ENCODE data around the gene OR52I2.

The OR52I2 gene

DNA sequence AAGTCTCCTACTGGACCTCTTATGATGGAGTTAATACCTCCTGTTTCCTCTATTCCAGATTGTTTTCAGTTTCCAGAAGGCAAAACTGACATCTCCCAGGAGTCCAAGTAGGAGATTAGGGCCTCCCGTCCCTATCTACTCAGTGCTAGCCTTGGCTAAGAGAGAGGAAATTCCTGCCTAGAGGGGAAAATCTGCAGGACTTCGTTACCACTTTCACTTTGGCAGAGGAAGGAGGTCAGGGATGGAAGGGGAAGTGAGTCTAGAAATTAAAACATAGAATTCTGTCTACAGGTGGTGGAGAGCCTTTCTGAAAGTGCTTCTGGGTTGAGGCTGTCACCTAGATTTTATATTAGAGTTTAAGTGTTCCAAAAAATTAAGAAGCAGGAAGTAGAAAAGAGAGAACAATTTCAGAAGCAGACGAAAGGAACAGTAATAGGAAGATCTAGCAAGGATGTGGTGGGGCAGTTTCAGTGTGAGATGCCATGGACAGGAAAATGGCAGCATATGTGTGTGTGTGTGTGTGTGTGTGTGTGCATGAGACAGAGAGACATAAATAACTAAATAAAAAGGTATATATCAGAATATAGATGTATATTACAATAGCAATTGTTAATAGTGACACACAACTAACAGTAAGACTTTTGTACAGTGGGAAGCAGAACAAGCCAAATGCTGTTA lies 28.9 kb downstream of the OR52I2 start:
- no peak for DNase-seq

DNA sequence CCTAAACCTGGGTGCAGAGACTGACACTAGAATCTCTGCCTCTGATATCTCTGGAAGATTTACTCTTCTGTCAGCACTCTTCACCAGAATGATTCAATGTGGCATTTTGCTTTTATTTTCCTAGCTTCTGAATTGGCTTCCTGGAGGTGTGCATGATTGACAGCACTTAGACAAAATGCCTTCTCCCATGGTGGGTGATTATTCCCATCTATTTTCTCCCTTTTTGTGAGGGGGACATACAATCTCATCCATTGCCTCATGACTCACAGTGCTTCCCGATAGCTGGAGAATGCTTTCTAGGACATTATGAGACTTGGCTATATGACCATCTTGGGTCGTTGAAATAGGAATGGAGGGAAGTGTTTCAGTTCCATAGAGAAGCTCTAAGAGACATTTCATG lies 30.4 kb downstream of the OR52I2 start:
- DNase-seq, result no peak

DNA sequence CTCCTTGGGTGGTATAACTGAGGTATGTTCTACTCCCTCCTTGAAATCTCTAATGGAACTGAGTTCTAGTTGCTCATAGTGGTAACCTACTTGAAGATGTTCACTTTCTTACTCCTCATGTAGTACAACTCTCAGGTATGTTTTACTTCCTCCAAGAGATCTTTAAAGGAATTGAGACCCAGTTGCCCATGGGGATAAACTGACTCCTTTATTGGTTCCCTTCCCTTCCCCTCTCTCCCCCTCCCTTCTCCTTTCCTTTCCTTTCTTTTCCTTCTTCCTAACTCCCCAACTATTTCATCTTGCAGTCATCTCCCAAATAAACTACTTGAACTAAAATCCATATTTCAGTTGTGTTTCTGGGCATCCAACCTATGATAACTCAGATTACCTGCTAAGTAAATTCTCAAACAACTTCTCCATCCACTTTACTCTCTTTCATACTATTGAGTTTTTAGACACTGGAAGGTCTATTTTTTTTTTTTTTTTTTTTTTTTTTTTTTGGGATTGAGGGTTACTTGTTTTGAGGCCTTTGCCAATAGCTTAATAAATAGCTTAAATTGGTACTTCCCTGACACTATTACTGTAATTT lies 34.4 kb downstream of the OR52I2 start:
- DNase-seq, result no peak

DNA sequence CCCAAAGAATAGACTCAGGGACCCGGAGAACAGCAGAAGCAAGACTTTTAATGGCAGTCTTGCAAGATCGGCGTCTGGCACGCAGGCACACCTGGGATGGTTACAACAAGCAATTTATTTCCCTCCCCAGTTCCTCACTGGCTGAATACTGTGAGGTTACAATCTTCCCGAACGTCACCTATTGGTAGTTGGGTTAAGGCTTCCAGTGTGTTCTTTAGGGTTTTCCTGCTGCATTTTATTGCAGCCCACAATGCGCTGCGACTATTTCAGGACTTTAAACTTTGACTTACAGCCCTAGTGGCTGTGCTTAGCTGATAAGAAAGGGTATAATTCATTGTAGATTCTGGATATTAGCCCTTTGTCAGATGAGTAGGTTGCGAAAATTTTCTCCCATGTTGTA lies 38.0 kb downstream of the OR52I2 start:
- no peak for DNase-seq

DNA sequence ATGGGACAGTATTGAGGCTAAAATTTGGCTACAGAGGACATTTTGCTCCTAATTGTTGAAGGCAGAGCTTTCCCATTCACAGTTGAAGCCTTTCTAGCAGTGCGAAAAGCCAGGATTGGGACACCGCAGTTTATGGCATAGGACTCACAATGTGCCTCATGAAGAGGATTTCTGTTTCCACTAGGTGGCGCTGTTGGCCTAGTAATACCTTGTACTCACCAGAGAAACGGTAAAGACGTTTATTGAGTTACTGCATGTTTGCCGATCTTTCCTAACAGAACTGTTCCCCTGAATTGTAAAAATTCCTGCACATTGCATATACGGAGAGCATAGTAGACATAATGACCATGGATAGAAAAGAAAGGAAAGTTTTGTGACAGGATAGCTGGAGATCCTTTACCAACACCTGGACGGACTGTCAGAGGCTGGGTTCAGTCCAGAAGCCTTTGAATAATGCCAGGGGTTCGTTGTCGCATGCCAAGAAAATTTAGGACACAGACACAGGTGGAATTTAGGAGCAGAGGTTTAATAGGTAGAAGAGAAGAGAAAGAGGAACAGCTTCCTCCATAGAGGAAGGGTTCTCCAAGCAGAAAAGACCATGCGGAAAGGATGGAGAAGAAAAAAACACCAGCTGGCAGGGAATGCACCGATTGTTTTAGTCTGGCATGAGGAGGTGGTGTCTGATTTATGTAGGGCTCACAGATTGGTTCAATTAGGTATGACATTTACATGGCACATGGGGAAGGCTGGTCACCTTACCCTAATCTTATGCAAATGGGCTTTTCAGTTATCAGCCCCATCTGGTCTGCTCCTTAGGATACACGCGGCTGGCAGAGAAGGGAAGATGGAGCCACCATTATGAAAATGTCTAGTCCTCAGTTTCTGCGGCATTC lies 44.9 kb downstream of the OR52I2 start:
- peak; percentile 13 for DNase-seq

DNA sequence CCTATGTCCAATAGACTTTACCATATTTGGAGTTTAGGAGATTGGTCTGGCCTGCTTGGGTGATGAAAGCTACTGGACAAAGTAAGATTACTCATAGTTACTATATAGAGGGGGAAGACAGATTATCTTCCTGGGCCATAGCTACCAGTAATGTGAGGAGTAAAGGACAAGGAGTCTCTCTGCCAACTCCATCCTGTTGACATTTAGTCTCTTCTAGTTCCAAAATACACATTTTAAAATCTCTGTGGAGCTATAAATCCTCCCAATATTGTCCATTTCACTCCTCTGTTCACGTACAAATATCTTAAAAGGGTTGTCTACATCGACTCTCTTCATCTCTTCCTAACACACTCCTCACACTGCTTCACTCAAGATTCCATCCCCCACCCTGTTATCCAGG lies 54.6 kb downstream of the OR52I2 start:
- no peak for DNase-seq

DNA sequence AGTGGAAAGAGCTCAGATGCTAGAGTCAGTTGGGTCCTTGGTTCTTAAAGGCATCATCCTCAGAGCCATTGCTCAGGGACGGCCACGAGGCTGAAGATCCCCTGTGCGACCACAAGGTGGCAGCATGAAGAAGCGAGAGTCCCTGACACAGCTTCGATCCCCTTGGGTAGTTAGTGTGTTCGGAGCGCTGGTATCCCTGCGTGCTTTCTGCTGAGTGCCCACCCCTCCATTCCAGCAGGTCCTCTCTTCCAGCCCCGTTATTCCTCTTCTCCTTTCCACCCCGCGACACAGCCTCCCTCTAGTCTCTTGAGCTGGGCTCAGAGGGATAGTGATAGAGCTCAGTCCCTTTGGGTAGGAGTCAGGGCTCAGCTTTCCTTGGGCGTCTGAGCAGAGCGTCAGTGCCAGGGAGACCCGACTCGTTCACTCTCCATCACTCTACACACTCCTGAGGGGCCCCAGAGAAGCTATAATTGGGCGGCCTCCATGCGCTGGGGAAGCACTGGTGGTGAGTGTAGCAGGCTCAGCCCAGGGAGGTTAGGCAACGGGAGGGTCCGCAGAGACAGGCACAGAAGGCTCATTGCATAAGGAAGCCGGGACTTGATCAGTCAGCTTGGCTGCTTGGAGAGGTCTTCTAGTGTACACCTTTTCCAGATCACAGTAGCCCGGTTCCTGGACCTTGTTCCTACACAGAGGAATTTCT lies 55.6 kb downstream of the OR52I2 start, which contains the start of gene OR51D1:
Gene OR51D1, plus strand, starts transcription at position 516 of the 700 bp plus-strand sequence. CDS start 2,314 bp downstream, outside the sequence.
- no peak for DNase-seq

DNA sequence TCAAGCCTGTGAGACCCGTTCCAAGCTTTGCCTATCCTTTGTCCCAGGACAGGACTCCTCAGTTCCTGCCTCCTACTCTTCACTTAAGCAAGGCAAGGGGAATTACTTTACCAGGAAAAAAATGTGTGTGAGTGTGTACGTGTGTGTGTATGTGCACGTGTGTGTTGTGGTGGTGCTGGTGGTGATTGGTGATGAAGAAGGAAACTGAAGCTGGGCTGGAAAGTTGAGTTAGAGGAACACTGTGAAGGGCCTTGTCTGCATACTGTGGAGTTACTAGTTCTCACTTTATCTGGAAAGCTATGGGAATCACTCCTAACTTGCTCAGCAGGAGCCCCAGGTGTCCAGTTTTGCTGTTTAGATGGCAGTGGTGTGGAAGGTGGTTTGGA lies 56.1 kb downstream of the OR52I2 start:
- DNase-seq, result no peak

DNA sequence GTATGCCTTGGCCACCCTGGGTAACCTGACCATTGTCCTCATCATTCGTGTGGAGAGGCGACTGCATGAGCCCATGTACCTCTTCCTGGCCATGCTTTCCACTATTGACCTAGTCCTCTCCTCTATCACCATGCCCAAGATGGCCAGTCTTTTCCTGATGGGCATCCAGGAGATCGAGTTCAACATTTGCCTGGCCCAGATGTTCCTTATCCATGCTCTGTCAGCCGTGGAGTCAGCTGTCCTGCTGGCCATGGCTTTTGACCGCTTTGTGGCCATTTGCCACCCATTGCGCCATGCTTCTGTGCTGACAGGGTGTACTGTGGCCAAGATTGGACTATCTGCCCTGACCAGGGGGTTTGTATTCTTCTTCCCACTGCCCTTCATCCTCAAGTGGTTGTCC lies 58.4 kb downstream of the OR52I2 start:
- DNase-seq, result no peak

DNA sequence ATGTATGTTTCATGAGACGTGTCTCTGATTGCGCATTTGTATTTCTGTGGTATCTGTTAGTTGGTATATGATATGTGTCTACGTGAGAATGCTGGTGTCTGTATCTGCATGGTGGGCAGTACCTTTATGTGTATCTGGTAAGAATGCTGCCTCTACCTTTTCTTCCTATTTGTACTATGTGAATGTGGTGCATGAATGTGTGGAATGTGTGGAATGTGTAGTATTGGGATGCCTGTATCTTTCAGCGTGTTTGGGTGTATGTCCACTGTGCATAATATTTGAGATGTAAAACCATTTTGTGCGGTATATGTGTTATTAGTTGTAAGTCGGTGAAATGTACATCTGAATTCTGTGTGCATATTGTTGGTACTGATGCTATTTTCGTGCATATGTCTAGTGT lies 60.0 kb downstream of the OR52I2 start:
- no peak for DNase-seq

DNA sequence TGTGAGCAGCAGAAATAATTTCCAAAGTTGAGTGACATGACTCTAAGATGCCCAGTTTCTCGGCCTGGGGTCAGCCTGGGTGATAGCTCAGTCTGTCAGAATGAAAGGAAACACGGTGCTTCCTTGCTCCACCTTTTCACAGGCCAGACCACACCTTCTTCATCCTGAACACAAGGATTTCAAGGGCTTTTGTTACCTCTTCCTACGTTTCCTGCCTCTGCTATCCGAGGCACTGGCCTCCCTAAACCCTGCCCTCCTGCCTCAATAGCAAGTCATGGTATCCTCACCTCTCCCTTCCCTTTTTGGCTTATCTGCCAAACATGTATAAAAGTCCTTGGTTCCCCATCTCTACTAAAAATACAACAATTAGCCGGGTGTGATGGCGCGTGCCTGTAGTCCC lies 60.5 kb downstream of the OR52I2 start:
- no peak for DNase-seq

All from amniotic stem cell (primary cell).